Measurements from ENCODE around the gene DCT.
"Not testable (repeated sequence)": the region's sequence is repeated elsewhere in the genome, so short reads cannot be mapped to it uniquely, and the experiment has no call there.

DCT gene

GRCh38 chr13:94479616-94480015 lies at the start of gene DCT:
Gene DCT, minus strand, starts transcription at chr13:94479682. Its CDS starts 427 bp downstream, at chr13:94479255.
- DNase-seq (ENCODE audit: low read depth), result no peak

GRCh38 chr13:94526956-94527355 lies 47.5 kb upstream of the DCT start:
- H3K4me3 ChIP-seq (ENCODE audit: control insufficient read depth, low read depth, low read length); DNase-seq (ENCODE audit: low read depth): not testable (repeated sequence)

More at GRCh38 chr13:94479616-94480015, at the start of gene DCT:
- no peak for TF ChIP-seq CTCF (IDR thresholded peaks at IDR 0.05; ENCODE audit: control insufficient read depth, insufficient read depth, low read depth, low read length, missing control alignments)
- H3K4me3 ChIP-seq (ENCODE audit: control insufficient read depth, low read depth, low read length), result no peak within 1 kb of the TSS

- no peak for DNase-seq (ENCODE audit: low read depth)
- TF ChIP-seq CTCF (IDR thresholded peaks at IDR 0.05; ENCODE audit: control insufficient read depth, insufficient read depth, low read depth, low read length, missing control alignments), result no peak
- H3K4me3 ChIP-seq (ENCODE audit: control insufficient read depth, low read depth, low read length), result no peak overlapping the region
Observed at GRCh38 chr13:94525781-94526180, 46.3 kb upstream of the DCT start.

GRCh38 chr13:94524407-94524806 lies 44.9 kb upstream of the DCT start:
- TF ChIP-seq CTCF (IDR thresholded peaks at IDR 0.05; ENCODE audit: control insufficient read depth, insufficient read depth, low read depth, low read length, missing control alignments), result no peak
- H3K4me3 ChIP-seq (ENCODE audit: control insufficient read depth, low read depth, low read length), result no peak overlapping the region
- no peak for DNase-seq (ENCODE audit: low read depth)

GRCh38 chr13:94520001-94520400 lies 40.5 kb upstream of the DCT start:
- TF ChIP-seq CTCF (IDR thresholded peaks at IDR 0.05; ENCODE audit: control insufficient read depth, insufficient read depth, low read depth, low read length, missing control alignments), result no peak
- no peak overlapping the region for H3K4me3 ChIP-seq (ENCODE audit: control insufficient read depth, low read depth, low read length)
- DNase-seq (ENCODE audit: low read depth), result no peak

- TF ChIP-seq CTCF (IDR thresholded peaks at IDR 0.05; ENCODE audit: control insufficient read depth, insufficient read depth, low read depth, low read length, missing control alignments), result no peak
- no peak overlapping the region for H3K4me3 ChIP-seq (ENCODE audit: control insufficient read depth, low read depth, low read length)
- DNase-seq (ENCODE audit: low read depth), result no peak
Observed at GRCh38 chr13:94516456-94516855, 37.0 kb upstream of the DCT start.

- no peak for DNase-seq (ENCODE audit: low read depth)
- TF ChIP-seq CTCF (IDR thresholded peaks at IDR 0.05; ENCODE audit: control insufficient read depth, insufficient read depth, low read depth, low read length, missing control alignments), result no peak
- H3K4me3 ChIP-seq (ENCODE audit: control insufficient read depth, low read depth, low read length), result no peak overlapping the region
Observed at GRCh38 chr13:94515911-94516310, 36.4 kb upstream of the DCT start.
